GM19463 (cell line): ENCODE data around the gene TRDN.
"Not testable (repeated sequence)": the region's sequence is repeated elsewhere in the genome, so short reads cannot be mapped to it uniquely, and the experiment has no call there.

Experiments
- ATAC-seq: cut with Tn5 transposase; IDR thresholded peaks from one replicate; pipeline ENCODE4 v1.9.1; 2021; ENCODE audit warnings: mild to moderate bottlenecking, moderate library complexity; ENCODE audit not compliant: unreplicated experiment

TRDN gene

DNA sequence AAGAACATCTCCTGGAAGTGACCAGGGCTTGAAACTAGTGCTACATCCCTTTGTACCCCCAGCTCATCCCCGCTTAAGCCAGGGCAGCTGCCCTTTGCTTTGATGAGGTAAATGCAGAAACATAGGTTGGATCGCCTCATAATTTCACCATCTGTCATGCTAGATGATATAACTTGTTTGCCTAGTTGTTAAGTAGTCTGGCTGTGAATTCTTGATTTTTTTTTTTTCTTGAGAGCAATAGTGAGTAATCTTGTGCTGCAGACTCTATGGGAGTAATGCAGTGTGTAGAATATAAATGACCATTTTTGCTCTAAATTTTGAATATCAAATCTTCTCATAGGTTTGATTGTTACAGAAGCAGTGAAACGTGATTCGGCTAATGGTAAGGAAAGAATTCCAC lies 4.1 kb downstream of the TRDN start:
- no peak for ATAC-seq

DNA sequence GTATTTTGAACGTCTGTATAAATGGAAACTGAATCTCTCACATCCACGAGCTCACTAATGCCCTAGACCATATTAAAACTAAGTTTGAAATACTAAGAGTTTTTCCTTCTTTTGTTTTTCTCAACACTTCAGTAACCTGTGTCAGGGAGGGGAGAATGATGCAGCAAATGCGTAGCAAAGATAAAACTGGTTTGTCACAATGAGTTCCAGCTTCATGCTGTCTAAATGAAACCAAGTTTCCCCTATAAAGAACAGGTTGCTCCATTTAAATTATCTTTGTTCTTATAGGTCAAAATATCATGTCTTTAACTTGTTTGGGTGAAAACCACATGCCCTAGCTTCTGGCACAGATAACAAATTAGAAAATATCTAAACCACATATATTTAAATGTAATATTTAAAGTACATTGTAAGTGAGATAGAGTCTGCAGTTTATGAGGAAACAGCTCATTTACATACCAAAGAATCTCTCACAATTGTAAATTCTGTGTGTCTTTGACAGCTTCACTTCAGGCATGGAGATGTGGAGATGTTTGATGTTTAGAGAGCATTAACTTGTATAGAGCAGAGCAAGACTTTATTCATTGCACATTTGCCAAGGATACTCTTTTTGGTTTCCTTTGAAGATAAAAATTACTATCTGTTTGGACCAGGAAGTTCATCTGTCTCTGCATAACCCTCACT lies 7.3 kb downstream of the TRDN start:
- no peak for ATAC-seq

DNA sequence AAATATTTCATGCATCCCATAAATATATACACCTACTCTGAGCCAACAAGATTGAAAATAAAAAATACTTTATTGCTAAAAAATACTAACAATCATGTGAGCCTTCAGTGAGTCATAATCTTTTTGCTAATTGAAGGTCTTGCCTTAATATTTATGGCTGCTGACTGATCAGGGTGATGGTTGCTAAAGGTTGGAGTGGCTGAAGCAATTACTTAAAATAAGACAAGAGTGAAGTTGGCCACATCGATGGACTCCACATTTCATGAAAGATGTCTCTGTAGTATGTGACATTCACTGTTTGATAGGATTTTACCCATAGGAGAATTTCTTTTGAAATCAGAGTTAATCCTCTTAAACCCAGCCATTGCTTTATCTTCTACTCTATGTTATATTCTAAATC lies 11.1 kb downstream of the TRDN start:
- ATAC-seq: no peak

DNA sequence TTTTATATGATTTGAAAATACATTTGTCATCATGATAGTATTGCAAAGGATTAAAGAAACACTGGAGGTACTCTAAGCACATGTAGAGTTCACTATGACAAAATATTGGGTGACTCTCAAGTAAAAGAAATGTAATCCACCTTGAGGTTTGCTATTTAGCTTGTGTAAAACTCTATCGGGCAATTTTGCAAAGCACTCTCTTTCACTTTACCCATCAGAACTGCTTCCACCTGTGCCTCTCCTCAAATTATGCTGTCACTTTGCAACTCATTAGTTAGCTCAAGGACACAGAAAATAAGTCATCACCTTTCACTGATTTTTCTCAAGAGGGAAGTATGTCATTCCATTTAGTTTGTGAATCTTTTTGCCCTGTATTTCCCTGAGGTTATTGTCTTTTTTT lies 14.0 kb downstream of the TRDN start:
- no peak for ATAC-seq

DNA sequence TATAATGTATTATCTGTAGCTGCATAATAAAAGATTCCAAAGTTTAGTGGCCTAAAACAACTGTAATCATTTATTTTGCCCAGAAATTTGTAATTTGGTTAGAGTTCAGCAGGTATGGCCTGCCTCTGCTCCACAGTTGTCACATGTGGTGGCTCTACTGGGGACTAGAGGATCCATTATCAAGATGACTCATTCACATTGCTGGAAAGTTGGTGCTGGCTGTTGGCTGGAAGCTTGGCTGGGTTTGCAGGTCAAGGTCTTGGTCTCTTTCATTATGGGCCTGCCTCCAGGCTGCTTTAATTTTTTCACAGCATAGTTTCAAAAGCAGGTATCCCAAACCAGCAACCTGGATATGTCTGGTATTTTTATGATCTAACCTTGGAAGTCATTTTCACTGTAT lies 17.6 kb downstream of the TRDN start:
- no peak for ATAC-seq

DNA sequence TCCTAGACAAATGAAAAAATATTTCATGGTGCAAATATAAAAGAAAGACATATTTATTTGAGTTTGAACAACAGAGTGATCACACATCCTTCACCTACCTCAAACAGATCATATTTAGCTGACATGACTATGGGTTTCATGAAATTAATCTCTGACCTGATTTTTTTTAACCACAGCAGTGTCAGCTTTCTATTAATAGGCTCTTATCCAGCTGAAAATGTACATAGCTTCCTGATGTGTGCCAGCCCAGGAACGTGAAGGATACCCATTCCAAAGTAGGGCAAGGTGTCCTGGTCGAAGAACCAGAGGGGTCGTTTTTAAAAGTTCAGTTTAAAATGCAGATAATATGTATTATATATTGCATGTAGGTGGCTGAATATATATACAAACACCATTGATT lies 19.8 kb downstream of the TRDN start:
- ATAC-seq: no peak

DNA sequence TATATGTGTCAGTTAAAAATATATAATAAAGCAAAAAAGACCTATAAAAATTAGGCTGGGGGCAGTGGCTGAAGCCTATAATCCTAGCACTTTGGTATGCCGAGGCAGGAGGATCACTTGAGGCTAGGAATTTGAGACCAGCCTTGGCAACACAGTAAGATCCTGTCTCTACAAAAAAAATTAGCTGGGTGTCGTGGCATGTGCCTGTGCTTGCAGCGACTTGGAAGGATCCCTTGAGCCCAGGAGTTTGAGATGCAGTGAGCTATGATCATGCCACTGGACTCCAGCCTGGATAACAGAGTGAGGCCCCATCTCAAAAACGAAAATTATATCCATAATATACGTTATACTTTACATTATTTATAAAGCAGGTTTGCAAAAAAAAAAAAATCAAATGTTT lies 20.7 kb downstream of the TRDN start:
- no peak for ATAC-seq

DNA sequence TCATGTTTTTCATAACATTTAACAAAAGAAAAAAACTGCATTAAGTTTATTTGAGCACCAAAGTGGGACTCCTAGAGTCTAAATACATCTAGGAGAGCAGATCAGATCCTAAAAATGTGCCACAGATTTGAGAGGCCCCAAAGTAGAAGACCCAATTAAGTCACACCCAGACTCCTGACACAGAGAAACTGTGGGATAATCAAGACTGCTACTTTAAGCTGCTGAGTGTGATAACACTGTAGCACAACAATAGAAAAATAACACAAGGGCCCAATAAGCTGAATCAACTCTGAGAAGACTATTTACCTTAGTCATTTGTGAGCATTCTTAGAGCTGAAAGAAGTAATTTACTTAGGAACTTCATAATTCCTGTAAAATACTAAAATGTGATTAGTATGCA lies 26.0 kb downstream of the TRDN start:
- no peak for ATAC-seq

DNA sequence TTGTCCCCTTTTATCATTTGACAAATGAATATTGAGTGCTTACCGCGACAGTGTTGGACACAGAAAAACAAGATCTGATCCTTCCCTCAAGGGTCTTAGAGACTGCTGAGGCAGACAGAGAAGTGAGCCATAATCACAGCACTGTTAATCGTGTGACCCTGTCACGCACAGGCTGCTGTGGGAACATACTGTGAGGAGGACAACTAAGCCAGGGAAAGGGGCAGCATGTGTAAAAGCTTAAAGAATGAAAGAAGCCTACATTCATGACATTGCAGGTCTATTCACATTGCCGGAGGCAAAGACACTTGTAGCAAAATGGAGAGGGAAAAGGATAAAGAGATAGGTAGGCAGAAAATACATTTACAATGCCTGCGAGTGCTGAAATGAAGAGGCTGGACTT lies 32.7 kb downstream of the TRDN start:
- no peak for ATAC-seq

DNA sequence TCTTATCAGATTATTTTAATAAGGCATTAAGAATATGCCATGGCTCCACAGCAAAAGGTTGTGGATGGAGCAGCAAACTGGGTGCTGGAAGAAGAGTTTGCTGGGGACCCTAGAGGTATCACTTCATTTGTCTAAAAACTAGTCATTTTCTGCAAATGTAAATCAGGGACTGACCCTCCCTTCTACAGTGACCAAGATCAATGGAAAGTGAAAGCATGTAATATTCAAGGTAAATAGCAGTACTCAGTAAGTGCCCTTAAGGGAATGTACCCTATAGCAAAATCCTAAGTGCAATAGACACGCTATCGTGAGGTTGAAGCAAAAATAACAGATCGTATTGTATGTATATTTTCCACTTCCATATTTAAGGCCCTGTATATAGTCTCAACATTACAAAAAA lies 38.7 kb downstream of the TRDN start:
- peak; percentile 89 for ATAC-seq

DNA sequence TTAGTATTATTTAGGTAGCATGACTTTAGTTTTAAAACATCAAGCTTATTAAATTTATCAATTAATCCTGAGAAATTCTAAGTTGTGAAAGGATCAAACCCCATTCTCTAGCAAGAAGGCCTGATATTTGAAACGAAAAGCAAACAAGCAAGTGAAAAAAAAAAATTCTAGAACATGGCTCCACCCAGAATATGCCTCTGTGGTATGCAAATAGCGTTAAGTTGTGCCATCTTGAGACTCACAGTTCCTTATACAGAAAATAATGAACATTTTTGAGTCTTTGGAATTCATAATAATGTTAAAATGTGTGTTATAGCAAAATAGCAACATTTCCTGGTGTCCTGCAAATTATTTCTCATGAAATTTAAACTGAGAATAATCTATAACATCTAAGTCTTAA lies 42.0 kb downstream of the TRDN start:
- no peak for ATAC-seq

DNA sequence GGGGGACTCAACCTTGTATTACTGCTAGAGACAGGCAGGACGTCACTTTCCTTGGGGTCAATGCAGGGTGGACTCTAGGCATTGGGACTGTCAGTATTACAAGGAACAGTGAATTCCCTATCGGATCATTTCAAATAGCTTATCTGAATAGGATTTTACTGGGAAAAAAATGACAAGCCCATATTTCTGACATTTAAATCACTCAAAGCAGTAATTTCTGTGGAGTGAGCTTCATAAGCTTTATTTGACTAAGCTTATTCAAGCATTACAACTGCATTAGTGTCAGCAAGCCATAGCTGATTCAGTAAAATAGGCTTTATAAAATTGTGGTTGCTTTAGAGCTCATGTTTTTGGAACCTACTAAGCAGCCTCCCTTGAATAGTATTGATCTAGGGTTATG lies 44.3 kb downstream of the TRDN start:
- ATAC-seq: no peak

DNA sequence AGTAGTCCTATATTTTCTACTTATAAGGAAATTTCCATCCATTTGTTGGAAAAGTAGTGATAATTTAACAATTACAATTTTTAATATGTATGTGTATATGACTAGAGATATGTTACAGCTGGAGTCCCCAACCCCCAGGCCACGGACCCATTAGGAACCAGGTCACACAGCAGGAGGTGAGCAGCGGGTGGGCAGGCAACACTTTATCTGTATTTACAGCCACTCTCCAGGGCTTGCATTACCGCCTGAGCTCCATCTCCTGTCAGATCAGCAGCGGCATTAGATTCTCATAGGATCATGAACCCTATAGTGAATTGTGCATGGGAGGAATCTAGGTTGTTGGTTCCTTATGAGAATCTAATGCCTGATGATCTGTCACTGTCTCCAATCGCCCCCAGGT lies 46.8 kb downstream of the TRDN start:
- ATAC-seq: no peak

DNA sequence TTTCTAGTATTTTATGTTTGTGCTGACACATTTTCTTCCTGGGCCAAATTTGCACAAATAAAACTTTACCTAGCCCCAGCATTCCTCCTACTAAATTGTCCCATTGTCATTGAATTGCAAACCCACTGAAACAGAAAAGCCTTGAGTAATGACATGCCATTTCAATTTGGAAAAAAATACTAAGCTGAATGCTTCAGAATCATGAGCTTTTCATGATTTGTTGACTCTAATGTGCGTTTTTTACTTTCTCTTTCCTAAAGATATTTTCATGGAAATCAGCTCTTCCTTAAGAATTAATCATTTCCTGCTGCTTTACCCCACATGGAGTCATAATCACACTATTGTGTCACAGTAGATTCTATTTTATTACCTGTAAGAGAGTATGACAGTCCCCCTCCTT lies 47.4 kb downstream of the TRDN start:
- no peak for ATAC-seq

DNA sequence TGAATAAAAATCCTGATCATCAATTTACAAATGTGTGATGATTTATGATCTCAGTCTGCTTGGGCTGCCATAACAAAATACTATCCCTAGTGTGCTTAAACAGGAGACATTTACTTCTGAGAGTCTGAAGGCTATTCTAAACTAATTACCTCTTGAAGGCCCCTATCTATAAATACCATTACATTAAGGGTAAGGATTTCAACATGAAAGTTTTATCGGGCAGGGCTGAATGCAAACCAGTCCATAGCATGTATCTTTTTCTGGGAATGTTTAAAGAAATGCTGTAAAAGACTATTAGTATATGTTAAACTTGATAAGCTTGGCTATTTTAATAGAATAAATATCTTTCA lies 48.2 kb downstream of the TRDN start:
- ATAC-seq: no peak

DNA sequence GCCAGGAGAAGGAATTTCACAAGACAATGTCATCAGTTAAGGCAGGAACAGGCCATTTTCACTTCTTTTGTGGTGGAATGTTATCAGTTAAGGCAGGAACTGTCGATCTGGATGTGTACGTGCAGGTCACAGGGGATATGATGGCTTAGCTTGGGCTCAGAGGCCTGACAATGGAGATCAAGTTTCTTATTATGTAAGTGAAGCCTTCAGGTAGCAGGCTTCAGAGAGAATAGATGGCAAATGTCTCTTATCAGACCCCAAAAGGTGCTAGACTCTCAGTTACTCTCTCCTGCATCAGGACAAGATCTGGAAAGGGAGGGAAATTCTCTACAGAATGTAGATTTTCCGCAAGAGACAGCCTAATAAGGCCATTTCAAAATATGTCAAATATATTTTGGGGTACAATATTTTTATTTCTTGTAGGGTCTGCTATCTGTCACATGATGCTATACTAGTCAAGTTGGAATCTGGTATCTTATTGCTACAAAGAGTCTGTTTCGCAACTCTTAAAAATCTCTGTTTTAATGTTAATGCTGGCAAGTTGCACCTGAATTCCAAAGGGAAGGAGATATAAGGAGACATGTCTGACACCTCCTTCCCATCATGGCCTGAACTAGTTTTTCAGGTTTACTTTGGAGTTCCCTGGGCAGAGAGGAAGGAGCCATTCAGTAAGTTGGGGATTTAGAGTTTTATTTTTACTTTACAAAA lies 48.8 kb downstream of the TRDN start:
- ATAC-seq: no peak

DNA sequence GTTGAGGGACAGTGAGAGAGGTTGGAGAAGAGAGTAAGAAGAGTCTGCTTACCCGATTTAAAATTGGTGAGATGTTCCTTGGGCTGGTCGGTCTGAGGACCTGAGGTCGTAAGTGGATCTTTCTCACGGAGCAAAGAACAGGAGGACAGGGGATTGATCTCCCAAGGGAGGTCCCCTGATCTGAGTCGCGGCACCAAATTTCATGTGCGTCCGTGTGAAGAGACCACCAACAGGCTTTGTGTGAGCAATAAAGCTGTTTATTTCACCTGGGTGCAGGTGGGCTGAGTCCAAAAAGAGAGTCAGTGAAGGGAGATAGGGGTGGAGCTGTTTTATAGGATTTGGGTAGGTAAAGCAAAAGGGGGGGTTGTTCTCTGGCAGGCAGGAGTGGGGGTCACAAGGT lies 49.3 kb downstream of the TRDN start:
- ATAC-seq: not testable (repeated sequence)

DNA sequence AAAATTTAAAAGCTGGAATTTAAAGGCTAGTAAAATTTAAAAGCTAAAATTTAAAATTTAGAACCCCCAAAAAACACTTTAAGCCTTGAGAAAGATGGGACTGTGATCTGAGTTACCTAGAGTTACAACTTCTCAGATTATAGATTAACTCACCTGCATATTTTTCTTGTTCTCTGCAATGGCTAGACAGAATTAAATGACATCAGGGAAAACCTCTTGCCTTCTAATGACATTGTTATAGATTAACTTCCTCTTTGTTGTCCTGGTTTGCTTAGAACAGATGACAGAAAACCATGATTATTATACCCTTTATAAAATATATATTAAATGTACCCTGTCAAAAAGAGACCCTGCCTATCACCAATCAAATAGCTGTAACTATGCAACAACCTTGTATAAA lies 56.4 kb downstream of the TRDN start:
- no peak for ATAC-seq

DNA sequence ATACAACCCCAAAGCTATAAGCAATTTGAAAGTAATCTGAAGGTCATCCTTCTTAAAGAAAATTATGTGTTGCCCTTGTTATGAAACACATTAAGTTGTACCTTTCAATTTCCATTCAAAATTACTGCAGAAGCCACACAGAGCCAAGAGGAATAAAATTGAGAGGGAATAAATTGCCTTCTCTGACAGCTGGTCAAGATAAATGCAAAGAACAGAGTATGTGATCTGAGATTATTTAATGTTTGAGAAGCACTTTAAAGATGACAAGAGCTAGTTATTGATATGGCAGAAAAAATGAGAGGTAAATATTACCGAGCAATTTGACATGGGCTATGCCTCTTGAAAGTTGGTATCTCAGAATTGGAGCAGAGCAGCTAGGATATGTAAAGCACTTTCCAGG lies 61.6 kb downstream of the TRDN start:
- ATAC-seq: no peak

DNA sequence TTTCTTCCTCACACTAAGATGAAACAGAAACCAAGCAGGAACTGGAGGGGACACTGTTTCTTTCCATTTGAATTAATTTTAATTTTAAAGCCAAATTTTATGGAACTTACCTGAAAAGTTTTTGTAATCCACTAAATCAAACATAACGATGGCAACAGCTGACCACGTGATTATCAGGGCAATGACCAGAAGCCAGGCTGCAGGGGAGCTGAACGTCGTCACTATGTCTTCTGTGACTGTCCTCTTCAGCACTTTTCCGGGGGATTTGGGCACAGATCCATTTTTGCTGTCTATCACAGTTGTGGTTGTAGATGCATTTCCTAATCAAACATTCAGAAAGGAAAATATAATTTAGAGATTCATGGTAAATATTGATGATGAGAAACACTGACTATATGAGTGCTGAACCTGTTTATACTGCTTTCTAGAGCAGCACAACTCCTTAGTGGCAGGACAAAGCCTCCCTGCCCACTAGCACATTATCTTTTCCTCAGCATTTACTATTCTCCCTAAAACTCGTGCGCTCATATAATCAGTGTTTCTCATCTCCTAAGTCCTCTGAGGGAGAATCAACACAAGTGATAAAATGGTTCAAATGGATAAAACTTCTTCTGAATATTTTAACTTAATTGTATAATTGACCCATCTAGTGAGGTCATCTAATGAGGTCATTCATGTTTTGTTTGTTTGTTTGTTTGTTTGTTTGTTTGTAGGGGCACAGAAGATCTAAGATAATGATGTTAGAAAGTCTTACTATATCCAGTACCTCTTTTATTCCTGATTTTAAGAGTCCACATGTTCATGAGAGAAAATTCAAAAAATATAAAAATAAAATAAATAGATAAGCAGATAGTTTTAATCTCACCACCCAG lies 65.7 kb downstream of the TRDN start:
- no peak for ATAC-seq

DNA sequence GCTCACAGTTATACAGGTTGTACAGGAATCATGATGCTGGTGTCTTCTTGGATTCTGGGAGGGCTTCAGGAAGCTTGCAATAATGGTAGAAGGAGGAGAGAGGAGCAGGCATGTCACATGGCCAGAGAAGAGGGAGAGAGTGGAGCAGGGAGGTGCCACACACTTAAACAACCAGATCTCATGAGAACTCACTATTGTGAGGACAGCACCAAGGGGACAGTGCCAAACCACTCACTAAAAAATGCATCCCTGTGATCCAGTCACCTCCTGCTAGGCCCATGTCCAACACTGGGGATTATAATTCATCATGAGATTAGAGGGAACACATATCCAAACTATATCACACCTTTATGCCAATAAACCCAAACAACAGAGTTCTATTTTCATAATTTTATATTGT lies 67.2 kb downstream of the TRDN start:
- no peak for ATAC-seq

DNA sequence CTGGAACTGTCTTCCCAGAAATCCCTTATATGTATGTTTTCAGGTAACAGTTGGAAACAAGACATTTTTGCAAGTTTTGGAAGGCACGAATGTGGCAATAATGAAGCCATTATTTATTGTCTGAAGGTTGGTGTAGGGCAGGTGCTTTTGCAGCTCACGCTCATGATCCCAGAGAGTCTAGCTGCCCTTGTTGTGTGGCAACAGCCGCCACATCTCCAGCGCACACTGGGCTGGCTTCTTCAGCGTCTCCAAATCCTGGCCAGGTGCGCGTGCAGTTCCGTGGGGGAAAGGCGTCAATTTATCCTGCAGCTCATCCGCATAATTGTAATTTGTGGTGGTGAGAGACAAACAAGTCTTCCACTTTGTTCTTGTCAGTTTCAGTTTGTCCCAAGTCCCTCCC lies 71.2 kb downstream of the TRDN start:
- ATAC-seq: no peak
